ENCODE measurements around the gene FAM168B. TPM values are rescaled to one million over a fixed set of nuclear protein-coding genes. Genes with fewer than 3 reads are reported as not detected.
A peak's percentile ranks its signal among the peaks of the same experiment; 100 is the strongest.

FAM168B gene
- total RNA-seq, 2 experiments from 2014 or later, result 74.1 to 76.4 TPM

GRCh38 chr2:131104487-131105155 is 11.4 kb upstream of the FAM168B start:
- Histone ChIP-seq H3K9me3 (ENCODE audit: control insufficient read depth in 1 of 2, insufficient read depth in 1 of 2, low read length in 2 of 2) (no peaks in the 10 kb centered on the region), H3K4me1 (ENCODE audit: insufficient read depth, low read length) (peaks cover 41% of the 10 kb centered on the region), H3K27ac (ENCODE audit: low read depth in 1 of 2, low read length in 2 of 2) (peak overlapping the region; percentile 94 to 96), H3K36me3 (ENCODE audit: insufficient read depth, low read length) (peaks cover 5% of the 10 kb centered on the region), H3K4me3 (ENCODE audit: low read length) (peak overlapping the region; percentile 97), H3K27me3 (ENCODE audit: control insufficient read depth in 1 of 2, insufficient read depth in 2 of 2, low read length in 2 of 2) (no peaks in the 10 kb centered on the region)
- DNase-seq (peak in 13 of 14 experiments; percentile 6 to 88 (median 42)), ATAC-seq (ENCODE audit: poor library complexity) (peak; percentile 74)
- Mint-ChIP-seq H3K4me1 (ENCODE audit: low read depth) (peaks cover 52% of the 10 kb centered on the region), H3K27me3 (no peaks in the 10 kb centered on the region), H3K4me3 (peak overlapping the region; percentile 98), H3K27ac (peak overlapping the region; percentile 98), H3K36me3 (ENCODE audit: low read depth) (peaks cover 28% of the 10 kb centered on the region), H3K9me3 (no peaks in the 10 kb centered on the region)
- POLR2A ChIA-PET, result interaction anchor here (0.6 to 3.6 kb wide), 9 partner anchors 11 to 762 kb away, joined by 3 to 83 read pairs (median 3); partner anchors contain the start of genes FAM168B, IMP4 and PTPN18
- intact Hi-C loops (cut with DNase I, micrococcal nuclease), result loop anchor here (1.0 to 10.0 kb wide), 7 partner anchors 10 to 1230 kb away; partner anchors contain the start of genes FAM168B (in 1 of the 2), IMP4 (in 1 of the 2) and MZT2A (in 1 of the 2)
- CTCF ChIA-PET, result interaction anchor here (0.6 to 1.6 kb wide), 5 partner anchors 11 to 388 kb away, joined by 3 to 8 read pairs (median 4); partner anchors contain the start of genes FAM168B and MZT2A
- TF ChIP-seq, protein P1, sequence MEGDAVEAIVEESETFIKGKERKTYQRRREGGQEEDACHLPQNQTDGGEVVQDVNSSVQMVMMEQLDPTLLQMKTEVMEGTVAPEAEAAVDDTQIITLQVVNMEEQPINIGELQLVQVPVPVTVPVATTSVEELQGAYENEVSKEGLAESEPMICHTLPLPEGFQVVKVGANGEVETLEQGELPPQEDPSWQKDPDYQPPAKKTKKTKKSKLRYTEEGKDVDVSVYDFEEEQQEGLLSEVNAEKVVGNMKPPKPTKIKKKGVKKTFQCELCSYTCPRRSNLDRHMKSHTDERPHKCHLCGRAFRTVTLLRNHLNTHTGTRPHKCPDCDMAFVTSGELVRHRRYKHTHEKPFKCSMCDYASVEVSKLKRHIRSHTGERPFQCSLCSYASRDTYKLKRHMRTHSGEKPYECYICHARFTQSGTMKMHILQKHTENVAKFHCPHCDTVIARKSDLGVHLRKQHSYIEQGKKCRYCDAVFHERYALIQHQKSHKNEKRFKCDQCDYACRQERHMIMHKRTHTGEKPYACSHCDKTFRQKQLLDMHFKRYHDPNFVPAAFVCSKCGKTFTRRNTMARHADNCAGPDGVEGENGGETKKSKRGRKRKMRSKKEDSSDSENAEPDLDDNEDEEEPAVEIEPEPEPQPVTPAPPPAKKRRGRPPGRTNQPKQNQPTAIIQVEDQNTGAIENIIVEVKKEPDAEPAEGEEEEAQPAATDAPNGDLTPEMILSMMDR (IDR thresholded peaks at IDR 0.05), result peak; percentile 28

DNA sequence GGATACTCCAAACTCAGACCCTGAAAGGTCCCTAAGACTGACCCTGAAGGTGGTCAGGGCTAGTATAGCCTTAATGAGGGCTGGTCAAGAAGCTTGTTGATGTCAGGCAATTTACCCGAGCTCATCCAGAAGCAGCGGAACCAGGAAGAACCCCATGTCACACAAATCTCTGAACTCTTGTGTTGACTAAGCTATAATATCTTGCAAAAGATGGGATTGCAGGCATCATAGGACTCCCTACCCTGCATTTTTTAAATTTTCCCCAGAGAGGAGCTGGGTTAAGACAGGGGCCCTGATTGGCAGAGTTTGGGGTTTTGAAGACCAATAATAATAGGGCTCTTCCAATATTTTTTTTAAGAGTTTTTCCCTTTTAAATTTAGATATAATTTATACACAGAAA is 9.9 kb upstream of the FAM168B start:
- DNase-seq (no peak), ATAC-seq (ENCODE audit: poor library complexity) (no peak)
- no peaks in the 10 kb centered on the region for H3K9me3 ChIP-seq (ENCODE audit: control insufficient read depth in 1 of 2, insufficient read depth in 1 of 2, low read length in 2 of 2)
- intact Hi-C loops (cut with DNase I, micrococcal nuclease), result loop anchor here in 1 of 2 experiments (5.0 to 10.0 kb wide), 4 partner anchors 306 to 1228 kb away; partner anchors contain the start of gene IMP4
- POLR2A ChIA-PET, result interaction anchor here (3.6 kb wide), 1 partner anchor 11 kb away, joined by 83 read pairs; the partner anchor contains the start of gene FAM168B
- TF ChIP-seq, protein P1 (IDR thresholded peaks at IDR 0.05), result no peak
- Mint-ChIP-seq H3K4me1 (ENCODE audit: low read depth) (peaks cover 41% of the 10 kb centered on the region), H3K4me3 (no peak overlapping the region), H3K36me3 (ENCODE audit: low read depth) (peaks cover 20% of the 10 kb centered on the region), H3K27me3 (no peaks in the 10 kb centered on the region), H3K27ac (peak overlapping the region; percentile 74), H3K9me3 (no peaks in the 10 kb centered on the region)
- no peaks in the 10 kb centered on the region for H3K27me3 ChIP-seq (ENCODE audit: control insufficient read depth in 1 of 2, insufficient read depth in 2 of 2, low read length in 2 of 2)
- no peak overlapping the region for H3K4me3 ChIP-seq (ENCODE audit: low read length)
- CTCF ChIA-PET, result no interaction called here
- H3K27ac ChIP-seq (ENCODE audit: low read depth in 1 of 2, low read length in 2 of 2), result peak overlapping the region in 1 of 2 donors; percentile 33
- H3K36me3 ChIP-seq (ENCODE audit: insufficient read depth, low read length), result peaks cover 4% of the 10 kb centered on the region
- peaks cover 41% of the 10 kb centered on the region for H3K4me1 ChIP-seq (ENCODE audit: insufficient read depth, low read length)

GRCh38 chr2:131094463-131095281 is 1.4 kb upstream of the FAM168B start:
- no peaks in the 10 kb centered on the region for H3K27me3 ChIP-seq (ENCODE audit: control insufficient read depth in 1 of 2, insufficient read depth in 2 of 2, low read length in 2 of 2)
- H3K36me3 Mint-ChIP-seq (ENCODE audit: low read depth), result peaks cover 21% of the 10 kb centered on the region
- H3K4me3 Mint-ChIP-seq, result peak overlapping the region; percentile 92
- peaks cover 26% of the 10 kb centered on the region for H3K4me1 ChIP-seq (ENCODE audit: insufficient read depth, low read length)
- no peaks in the 10 kb centered on the region for H3K9me3 ChIP-seq (ENCODE audit: control insufficient read depth in 1 of 2, insufficient read depth in 1 of 2, low read length in 2 of 2)
- ChIA-PET CTCF (interaction anchor here (1.1 kb wide), 1 partner anchor 398 kb away, joined by 3 read pairs; no protein-coding TSS in a partner anchor), POLR2A (interaction anchor here (2.5 to 5.1 kb wide), 3 partner anchors 9 to 752 kb away, joined by 20 to 83 read pairs (median 32); partner anchors contain the start of genes IMP4 and PLEKHB2)
- H3K36me3 ChIP-seq (ENCODE audit: insufficient read depth, low read length), result peaks cover 3% of the 10 kb centered on the region
- TF ChIP-seq, protein P1 (IDR thresholded peaks at IDR 0.05), result no peak
- H3K9me3 Mint-ChIP-seq, result no peaks in the 10 kb centered on the region
- peaks cover 27% of the 10 kb centered on the region for H3K4me1 Mint-ChIP-seq (ENCODE audit: low read depth)
- peak overlapping the region; percentile 93 for H3K27ac Mint-ChIP-seq
- no peak for DNase-seq
- no peak for ATAC-seq (ENCODE audit: poor library complexity)
- intact Hi-C loops (cut with DNase I, micrococcal nuclease), result loop anchor here in 1 of 2 experiments (1.0 to 5.0 kb wide), 4 partner anchors 10 to 912 kb away; partner anchors contain the start of genes GPR148, MZT2A, MZT2B and SMPD4
- no peaks in the 10 kb centered on the region for H3K27me3 Mint-ChIP-seq
- H3K27ac ChIP-seq (ENCODE audit: low read depth in 1 of 2, low read length in 2 of 2), result no peak overlapping the region
- peak overlapping the region; percentile 82 for H3K4me3 ChIP-seq (ENCODE audit: low read length)

All from CD4-positive, alpha-beta T cell (primary cell).